GM18868 (cell line): Measurements from ENCODE around the gene MARF1.
"Not testable (repeated sequence)": the region's sequence is repeated elsewhere in the genome, so short reads cannot be mapped to it uniquely, and the experiment has no call there.

Experiments
- ATAC-seq: cut with Tn5 transposase; IDR thresholded peaks from one replicate; pipeline ENCODE4 v1.9.1; 2021; ENCODE audit warnings: mild to moderate bottlenecking, moderate library complexity; ENCODE audit not compliant: unreplicated experiment

The MARF1 gene

DNA sequence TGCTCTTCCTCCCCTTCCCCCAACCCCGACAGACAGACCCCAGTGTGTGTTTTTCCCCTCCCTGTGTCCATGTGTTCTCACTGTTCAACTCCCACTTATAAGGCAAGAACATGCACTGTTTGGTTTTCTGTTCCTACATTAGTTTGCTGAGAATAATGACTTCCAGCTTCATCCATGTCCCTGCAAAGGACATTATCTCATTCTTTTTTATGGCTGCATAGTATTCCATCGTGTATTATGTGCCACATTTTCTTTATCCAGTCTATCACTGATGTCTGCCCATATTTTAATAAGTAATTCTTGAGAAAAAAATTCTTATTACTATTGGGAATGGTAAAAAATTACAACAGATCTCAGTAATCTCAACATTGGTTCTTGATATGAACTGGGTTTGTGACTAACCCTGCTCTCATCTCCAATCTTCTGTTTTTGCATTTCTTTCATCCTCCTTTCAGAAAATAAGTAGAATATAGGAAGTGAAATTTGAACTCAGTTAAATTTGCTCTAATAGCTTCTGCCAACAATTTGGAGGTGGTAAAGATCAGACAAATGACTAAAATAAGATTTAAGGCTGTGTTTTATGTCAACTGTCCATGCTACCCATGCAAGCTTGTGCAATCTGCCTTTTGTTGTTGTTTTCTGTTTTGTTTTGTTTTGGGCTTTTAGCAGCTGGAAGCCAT lies 11.1 kb downstream of the MARF1 start:
- no peak for ATAC-seq

DNA sequence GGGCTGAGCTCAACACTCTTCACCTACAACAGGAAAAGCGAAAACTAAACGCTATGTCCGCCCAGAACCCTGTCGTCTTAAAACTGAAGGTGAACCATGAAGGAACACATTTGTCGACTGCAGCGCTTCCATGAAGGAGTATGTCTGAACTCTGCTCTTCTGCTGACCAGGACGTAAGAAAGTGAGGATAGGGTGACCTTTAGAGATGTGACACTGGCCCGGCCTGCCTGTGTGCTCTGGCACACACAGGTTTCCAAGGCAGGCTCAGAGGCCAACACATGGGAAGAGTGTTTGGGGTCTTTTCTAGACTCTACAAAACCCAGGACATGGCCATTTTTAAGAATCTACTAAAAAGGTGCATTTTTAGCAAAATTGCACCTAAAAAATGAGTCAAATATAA lies 21.1 kb downstream of the MARF1 start:
- no peak for ATAC-seq

DNA sequence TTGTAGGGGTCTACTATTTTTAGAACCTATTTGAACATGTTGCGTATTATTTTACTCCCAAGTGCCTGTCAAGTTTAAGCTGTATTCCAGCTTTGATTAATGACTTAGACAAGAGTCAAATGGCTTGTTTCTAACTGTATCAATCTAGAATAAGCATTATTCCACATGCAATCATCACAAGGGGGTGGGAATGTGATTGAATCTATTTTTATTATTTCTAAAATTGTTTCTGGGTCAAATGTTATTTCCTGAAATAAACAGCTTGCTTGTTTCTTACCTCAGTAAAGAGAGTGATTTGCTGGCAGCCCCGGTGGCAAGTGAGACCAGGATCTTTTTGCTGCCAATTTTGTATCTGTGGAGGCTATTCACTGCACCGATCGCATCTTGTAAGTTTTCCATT lies 21.5 kb downstream of the MARF1 start:
- ATAC-seq: no peak

DNA sequence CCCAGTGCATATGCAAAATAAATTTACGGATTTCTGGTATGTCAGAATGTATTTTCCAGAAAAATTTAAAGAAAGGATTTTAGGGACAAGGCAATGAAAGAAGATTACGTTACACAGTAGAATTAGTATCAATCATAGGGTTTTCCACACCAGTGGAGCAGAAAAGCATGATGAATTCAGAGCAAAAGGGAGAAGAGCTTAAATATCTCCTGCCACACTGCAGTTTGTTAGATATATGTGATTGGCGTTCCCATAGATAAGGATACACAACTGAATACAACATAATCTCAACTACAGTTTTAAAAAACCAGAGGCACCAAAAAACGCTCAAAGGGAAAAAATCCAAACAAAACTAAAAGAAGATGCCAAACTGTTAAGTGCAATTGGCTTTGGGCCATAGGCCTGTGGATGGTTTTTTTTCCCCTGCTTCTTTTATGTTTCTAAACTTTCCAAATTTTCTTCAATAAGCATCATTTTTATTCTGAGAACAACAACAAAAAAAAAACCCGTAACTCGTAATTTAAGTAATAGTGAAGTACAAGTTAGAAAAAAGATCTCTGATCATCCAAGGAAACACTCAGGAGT lies 22.3 kb downstream of the MARF1 start:
- ATAC-seq: no peak

DNA sequence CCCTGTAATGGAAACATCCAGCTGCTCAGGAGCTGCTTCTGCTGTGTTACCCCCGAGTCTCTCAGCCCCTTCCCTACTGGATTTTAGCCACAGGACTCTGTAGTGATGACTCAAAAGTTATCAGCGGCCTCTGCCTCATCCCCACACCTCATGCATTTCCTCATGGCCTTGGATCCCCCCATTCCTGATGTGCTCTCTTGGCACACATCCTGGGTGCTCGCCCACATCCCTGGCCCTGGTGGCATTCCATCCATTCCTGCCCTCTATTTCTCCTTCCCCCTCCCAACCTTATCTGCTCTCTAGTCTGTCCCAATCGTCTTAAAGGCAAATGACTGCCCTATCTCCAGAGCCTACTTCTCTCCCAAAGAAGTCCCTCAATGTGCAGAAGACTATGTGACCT lies 24.6 kb downstream of the MARF1 start:
- ATAC-seq: no peak

DNA sequence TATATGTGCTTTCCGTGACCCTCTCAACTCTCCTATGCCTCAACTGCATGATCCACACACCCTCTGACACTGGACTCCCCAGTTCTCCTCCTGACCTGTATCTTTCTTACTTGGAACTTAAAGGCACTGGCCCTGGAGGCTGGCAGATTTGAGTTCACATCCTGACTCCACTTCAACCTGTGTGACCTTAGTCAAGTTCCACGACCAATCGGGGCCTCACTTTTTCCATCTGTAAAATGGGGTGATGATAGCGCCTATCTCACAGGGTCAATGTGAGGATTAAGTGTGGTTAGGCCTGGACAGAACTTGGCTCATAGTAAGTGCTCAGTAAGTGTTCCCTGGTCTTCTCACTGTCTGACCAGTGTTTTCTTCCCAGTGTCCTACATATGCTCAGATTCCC lies 25.1 kb downstream of the MARF1 start:
- ATAC-seq: no peak

DNA sequence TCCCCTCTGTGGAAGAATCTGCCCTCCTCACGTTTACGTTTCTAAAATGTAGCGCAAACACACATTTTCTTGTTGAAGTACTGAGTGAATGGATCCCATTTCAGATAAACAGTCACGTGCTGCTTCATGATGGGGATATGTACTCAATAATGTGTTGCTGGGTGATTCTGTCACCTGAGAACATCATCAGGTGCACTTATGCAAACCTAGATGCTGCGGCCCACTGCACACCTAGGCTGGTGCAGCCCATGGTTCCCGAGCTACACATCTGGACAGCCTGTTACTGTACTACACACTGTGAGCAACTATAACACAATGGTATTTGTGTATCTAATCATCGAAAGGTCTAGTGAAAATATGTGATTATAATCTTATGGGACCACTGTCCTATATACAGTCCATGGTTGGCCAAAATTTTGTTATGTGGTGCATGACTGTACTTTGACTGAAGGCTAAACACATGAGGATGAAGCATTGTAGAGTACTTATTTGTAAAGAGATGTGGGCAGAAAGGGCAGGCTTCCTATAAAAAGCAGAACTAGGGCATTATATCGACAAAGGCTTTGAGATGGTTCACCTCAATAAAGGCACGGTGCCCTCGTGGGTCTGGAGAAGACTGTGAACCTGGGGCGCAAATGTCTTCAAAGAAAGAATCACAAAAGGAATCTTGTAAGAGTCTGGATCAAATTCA lies 26.3 kb downstream of the MARF1 start:
- no peak for ATAC-seq

DNA sequence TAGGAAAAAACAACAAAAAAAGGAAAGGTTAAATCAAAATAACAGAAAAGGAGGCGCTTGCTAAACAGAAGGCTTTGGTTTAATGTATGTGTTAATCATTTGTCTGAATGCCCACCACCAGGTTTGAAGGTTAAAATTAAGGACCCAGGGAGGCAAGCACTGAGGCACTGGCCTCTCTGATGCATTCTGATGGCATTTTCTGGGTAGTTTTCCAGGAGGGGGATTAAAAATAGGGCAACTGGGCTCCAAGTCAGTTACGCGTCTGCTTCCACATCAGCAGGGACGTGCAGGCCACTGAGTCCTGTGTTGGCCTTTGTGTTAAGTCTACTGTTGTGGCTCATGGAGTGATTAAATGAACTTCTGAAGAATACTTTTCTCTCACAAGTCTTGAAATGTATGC lies 26.9 kb downstream of the MARF1 start:
- no peak for ATAC-seq

DNA sequence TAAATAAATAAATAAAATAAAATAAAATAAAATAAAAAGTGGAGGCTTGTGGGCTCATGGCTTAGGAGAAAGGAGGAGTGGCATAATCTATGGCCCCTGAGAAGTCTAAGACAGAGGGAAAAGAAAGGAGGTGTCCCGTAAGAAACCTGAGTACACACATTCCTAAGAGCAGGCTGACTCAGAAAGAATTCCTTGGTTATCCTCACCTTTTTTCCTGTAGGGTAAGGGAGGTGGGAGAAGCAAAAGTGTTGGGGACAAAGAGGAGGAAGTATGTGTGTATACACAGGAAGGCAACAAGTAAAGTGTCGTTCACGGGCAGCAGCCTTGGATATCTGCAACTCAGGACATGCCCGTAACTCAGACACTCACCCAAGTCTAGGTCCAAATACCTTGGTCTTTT lies 29.3 kb downstream of the MARF1 start:
- ATAC-seq: no peak

DNA sequence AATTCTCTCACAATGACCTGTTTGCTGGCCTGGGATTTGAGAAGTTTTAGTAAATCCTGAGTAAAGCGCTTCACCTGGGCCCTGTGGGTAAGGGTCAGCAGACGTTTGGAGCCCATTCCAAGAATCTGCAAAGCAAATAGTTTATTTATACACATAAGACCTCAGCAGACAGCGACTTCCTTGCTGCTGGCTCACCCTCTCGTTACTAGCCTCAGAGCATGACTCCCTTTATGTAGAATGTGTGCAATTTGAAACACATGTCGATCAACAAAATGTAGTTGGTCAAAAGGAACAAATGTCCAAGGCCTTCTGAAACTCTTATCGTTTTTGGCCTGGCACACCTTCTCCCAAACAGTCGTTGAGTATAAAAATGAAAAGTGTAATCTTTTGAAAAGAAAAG lies 31.3 kb downstream of the MARF1 start:
- no peak for ATAC-seq

DNA sequence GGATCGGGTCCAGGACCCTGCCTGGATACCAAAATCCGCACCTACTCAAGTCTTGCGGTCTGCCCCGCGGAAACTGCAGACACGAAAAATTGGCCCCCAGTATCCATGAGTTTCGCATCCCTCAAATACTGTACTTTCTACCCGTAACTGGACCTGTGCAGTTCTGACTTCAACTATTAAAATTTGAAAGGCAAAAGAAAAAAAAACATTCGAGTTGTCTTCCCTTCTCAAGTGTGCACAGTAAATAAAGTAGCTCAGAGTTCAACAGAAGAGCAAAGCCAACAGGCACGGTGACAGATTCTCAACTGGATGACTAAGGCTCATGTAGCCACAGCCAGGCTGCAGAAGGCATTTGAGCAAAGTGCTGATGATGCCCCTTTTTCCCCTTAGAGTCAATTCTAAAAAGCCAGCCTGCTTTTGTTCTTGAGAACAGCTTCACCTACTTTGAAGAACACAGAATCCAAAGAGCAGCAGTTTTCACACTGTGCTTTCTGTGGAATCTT lies 32.5 kb downstream of the MARF1 start:
- ATAC-seq: no peak

DNA sequence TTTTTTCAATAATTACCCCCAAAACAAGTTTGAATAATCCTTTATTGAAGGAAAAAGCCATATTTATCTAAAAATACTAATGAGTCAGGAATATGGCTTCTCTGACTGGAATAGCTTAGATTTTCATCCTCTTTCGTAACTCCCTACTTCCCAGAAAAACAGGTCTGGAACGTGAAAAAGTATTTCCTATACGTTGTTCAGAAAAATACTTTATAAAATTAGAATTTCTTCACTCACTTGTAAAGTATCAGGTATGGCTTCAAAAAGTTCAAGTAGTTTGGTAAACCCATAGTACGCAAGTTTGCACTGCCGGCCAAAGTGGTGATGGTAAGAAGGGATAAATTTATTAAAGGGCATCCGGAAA lies 33.7 kb downstream of the MARF1 start:
- ATAC-seq: no peak

DNA sequence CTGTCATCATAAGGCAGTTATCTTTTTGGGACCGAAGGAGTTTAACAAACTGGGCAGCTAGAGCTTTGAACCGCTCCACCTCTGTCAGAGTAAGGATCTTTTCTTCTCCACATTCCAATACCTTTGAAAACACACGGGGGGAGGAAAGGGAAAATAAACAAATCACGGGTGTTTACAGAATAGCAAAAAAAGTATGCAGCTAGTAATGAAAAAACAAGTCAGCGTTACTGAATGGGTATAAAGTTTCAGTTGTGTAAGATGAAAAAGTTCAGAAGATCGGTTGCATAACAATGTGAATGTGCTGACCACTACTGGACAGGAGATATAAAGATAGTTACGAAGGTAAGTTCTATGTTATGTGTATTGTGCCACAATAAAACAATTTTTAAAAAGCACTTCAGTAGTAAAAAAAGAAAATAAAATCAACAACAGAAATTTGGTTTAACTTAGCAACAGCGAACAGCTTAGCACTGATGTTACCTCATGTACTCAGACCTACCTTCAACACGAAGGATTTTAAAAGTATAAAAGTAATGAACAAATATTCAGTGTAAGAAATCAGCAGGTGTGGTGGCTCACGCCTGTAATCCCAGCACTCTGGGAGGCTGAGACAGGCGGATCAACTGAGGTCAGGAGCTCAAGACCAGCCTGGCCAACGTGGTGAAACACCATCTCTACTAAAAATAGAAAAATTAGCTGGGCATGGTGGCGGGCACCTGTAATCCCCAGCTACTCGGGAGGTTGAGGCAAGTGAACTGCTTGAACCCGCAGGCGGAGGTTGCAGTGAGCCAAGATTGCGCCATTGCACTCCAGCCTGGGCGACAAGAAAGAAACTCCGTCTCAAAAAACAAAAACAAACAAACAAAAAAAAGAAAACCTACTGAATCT lies 34.3 kb downstream of the MARF1 start:
- no peak for ATAC-seq

DNA sequence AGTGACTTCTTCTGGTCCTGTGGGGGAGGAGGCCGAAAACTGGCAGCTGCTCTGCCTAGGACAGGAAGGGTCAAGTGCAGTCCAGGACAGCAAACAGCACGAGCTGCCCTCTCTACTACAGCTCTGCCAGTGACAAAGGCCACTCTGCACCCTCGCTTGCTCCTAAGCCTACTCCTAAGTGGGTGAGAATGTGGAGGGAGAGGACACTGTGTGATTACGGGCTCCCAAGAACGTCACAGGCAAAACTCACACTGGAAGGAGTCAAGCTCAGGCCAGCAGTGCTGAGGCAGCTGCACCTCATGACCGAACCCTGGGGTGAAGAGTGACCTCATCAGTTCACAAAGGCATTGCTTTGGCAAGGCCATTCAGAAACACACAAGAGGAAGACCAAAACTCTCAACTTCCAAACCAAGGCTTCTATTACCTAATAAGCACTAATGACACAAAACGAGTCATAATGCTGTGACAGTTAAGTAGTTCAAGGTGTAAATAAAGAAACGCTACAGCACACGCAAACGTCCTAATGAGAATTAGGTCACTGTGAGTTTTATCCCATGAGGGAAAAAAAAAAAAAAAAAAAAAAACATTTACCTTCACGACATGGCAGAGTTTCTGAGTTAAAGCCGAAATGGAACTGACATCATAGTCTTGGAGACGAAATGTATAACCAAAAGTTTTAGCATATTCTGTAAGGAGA lies 35.1 kb downstream of the MARF1 start:
- ATAC-seq: no peak

DNA sequence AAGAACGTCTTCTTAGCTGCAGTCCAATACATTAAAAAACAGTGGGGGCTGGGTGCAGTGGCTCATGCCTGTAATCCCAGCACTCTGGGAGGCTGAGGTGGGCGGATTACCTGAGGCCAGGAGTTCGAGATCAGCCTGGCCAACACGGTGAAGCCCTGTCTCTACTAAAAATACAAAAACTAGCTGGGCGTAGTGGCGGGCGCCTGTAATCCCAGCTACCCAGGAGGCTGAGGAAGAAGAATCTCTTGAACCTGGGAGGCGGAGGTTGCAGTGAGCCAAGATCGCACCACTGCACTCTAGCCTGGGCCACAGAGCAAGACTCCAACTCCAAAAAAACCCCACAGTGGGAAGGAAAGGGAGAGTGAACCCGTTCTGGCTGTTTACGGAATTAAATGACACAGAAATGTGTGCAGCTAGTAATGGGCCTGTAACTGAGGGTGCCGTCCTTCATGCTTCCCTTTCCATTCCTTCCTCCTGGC lies 35.7 kb downstream of the MARF1 start:
- not testable (repeated sequence) for ATAC-seq

DNA sequence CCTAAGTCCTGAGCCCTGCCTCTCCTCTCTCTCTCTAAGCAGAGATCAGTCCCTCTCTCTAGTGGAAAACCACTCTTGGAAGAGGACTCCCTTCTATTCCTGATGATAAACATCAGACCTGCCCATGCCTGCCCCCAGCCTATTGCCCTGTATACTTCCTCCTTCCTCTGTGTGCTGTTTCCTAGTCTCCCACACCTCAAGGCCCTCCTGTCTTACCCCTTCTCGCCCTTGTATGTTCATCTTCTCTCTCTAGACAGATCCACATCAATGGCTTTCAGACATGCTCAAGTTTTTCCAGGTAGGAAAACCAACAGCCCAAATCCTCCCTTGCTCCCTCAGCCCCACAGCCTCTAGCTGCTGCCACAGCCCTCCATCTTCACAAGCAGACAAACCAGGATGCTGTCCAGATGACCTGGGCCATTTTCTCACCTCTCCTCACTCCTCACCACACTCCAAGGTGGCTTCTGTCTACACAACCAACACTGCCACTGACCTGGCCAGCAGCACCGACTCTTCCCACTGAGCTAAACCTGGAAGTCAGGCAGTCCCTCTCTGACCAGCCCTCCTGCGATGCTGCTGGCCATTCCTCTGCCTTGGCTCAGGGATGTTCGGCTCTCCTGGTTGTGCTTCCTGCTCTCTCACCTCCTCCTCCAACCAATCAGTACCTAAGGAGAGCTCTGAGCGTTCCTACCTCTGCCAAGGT lies 36.3 kb downstream of the MARF1 start:
- ATAC-seq: no peak

DNA sequence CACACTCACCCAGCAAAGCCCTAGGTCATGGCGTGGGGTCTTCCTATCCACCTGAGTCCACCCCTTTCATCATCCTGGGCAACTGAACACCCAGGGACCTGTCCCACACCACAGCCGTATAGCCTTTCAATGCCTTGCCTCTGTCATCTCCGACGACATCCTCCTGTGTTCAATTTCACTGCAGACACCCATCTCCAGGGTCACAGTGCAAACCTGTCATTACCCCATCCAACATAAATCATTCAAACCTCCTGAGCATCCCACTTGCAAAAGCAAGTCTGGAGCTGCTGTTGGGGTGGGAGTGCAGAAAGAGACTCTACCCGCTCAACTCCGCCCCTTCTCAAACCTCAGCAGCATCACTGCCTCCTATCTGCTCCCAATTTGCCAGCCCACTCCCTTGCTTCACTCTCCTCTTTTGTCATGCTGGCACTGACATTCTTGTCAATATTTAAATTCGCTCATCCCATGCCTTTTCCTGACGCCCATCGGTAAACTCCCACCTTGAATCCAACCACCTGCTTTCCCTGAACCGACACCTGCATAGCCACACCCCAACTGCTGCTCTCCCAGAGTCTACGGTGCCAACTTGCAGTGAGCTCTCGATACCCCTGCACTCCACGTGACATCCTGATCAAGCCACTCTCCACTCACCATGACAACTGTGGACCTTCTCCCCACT lies 37.0 kb downstream of the MARF1 start:
- ATAC-seq: no peak

DNA sequence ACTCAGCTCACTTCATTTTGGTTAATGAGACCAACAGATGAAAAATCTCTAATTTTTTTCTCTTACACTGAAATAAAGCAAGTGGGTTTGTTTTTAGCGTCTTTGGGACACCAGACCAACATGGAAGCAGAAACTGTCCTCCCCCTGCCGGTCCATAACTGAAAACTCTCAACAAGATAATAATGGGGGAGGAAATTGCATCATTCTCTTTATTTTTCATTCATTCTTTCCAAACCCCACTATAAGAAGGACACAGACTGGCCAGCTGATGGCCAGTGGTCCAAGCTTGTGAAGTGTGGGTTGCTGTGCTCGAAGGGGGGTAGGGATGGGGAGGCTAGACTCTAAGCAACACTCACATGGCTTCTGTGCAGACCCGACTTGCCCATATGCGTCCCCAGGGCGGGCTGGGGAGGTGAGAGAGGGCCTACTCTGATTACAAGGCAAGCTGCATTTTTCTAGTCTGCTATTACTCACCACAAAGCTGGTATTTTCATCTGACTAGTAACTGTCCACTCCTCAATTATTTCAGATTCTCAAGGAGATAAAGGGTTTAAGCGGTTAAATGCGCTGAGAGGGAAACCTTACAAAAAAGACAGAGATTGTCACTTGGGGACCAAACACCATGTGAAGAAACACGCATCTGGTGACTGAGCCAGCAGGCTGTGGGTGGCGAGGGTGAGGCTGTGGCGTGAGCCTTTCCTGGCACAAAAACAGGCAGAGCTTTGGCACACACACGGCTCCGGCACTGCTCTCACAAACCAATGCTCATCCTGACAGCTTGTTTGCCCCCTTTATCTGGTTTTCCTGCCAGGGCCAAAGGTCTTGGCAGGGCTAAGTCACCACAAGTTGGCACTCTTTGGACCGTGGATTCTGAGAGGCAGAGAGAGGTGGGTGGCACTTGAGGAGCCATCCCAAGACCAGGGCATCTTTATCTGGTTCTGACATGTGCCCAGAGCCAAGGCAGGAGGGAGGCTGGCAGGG lies 38.2 kb downstream of the MARF1 start:
- no peak for ATAC-seq
